ENCODE results near the gene EEF2.

EEF2 gene

DNA sequence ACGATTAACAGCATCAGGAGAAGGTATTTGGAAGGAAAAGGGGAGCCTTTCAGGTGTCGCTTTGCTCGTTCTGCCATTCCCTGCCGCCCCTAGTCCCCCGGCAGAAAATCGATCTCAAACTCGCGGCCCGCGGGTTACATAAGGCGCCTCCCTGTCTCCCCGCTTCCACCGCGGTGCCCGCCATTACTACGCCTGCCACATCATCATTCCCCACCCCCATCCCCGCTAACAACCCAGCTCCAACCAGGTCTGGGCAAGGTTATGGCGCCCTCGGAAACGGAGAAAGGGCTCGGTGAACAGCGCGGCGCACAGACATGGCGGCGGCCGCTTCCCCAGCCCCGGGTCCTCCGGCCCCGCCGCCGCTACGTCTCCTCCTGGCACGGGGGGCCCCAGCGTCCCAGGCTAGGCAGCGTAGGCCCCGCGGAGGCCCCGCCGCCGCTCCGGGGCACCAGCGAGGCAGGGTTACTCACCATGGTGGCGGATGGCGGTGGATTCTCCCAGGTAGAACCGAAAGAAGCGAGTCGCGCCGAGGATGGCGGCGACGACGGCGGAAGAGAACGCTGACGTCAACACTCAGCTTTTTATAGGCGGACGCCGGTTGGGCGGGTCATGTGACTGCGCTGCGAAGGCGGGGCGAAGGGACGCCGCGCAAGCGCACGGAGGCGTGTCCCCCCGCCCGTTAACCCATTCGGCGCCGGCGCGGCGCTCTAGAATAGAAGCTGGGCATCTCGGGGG, at the start of gene EEF2:
EEF2 (minus strand) TSS at position 556 of the 735 bp plus-strand sequence; CDS start at position 473, 83 bp downstream.
- peak; percentile 86 for DNase-seq

DNA sequence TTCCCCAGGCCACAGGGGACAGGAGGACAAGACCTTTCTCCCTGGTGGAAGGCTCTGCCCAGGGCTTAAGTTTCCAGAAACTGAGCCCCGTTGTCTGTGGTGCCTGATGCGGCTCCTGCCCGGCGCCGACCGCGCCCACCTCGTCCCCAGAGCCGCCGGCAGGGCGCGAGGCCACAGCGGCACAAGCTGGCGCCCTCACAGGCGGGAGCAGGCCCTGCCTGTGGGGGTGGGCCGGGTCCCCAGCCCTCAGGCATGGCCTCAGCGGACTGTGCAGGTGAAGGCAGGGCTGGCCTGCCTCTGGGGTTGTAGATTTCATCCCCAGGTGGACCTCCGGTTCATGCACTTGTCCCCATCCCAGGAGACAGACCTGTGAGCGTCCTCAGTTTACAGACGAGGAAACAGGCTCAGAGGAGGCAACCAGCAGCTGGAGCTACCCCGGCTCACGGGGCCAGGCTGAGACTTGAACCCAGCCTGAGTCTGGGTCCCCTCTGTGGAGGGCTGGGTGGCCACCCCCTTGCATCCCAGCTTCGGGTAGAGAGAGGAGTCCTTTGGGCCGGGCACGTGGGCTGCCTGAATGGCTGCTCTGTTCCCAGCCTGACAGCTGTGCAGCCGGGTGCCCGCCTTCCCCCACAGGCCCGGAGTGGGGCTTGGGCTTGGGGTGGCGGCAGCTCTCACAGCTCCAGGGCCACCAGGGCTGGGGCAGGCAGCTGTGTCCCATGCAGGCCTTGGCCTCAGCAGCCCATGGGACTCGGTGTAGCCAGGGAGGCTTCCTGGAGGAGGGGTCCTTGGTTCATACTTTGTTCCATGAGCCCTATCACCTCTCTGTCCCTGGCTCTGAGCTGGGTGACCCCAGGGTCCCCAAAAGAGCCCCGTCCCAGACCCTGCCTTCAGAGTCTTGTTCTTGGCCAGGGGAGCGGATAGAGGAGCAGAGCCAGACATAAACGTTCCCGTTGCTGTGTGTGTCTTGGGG, 49.1 kb upstream of the EEF2 start:
- no peak for DNase-seq

- DNase-seq, result no peak
These were observed 48.0 kb upstream of the EEF2 start for GRCh38 chr19:4033028-4033956.

DNA sequence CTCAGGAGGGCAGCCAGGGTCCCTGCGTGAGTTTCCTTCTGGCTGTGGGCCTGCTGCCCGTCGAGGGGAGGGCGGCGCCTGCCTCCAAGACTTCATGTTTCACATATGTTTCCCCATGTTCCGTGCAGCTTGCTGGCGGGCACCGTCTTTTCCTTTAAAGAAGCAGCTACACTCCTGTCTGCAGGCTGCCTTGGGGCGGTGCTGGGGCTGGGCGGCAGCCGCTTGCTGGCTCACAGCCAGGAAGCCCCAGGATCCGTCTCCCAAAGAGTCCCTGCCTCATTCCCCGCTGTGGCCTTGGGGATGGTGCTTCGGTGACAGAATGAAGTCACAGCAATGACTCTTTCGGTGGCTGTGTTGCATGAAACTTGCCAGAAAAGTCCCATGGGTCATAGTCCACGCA, 47.2 kb upstream of the EEF2 start:
- no peak for DNase-seq

DNA sequence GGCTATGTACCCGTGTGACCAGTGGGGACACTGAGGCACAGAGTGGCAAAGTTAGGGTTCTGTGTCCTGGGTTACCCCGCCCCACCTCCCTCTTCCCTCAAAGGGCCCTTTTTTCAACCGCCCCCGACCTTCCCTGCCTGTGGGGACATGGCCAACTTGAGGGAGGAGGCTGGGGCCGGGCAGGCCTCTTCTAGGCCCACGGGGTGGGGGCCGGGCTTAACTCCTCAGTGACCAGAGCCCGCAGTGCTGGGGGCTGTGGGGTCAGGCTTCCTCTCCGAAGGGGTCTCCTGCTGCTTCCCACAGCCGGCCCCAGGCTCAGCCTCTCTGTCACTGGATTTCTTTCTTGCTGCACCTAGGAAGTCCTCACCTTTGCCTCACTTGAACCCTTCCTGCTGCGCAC, 46.2 kb upstream of the EEF2 start:
- no peak for DNase-seq

DNA sequence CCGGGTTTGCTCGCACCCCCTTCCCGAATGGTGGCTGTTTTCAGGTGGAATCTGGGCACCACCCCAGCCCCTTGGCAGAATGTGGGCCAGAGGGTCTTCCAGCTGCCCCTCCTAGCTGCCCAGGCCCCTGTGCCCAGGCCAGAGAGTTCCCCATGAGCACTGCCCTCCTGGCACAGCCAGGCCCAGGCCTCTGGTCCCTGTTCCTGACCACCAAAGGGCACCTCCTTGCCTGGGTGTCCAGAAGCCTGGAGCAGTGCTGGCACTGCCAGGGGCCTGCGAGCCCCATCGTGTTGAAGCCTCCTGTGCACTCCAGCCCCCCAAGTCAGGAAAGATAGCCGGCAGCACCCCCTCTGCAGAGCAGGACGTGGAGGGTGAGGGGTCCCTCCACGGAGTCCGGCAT, 45.7 kb upstream of the EEF2 start:
- no peak for DNase-seq

DNA sequence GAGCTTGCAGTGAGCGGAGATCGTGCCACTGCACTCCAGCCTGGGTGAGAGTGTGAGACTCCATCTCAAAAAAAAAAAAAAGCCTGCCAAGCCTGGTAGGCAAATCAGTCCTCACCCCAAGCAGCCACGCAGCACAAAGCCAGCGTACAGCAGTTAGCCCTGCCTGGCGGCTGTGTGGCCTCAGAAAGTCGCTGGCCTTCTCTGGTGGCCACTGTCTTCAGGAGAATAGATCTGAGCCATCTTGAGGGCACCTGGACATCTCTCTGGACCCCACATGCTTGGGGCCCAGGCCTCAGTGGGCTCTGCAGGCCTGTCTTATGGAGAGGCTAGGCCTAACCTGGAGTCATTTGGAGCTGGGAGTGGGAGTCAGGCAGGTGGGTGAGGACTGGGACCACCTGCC, 45.3 kb upstream of the EEF2 start:
- DNase-seq, result no peak

DNA sequence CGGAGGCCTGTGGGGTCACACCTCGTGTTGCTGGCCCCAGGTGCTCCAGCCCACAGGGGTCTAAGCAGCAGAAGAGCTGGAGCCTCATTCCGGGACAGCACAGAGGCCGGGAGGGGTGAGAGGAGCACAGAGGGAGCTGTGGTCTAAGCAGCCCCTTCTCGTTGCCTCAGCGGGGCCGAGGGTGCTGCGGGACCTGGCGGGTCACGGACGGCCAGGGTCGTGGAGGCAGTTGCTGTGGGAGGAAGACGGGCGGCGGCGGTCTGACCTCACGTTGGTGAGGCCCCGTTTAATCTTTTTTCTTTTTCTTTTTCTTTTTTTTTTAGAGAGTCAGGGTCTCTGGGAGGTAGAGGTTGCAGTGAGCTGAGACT, 44.0 kb upstream of the EEF2 start:
- no peak for DNase-seq

GRCh38 chr19:4028334-4029246, 43.3 kb upstream of the EEF2 start:
- DNase-seq, result no peak

DNA sequence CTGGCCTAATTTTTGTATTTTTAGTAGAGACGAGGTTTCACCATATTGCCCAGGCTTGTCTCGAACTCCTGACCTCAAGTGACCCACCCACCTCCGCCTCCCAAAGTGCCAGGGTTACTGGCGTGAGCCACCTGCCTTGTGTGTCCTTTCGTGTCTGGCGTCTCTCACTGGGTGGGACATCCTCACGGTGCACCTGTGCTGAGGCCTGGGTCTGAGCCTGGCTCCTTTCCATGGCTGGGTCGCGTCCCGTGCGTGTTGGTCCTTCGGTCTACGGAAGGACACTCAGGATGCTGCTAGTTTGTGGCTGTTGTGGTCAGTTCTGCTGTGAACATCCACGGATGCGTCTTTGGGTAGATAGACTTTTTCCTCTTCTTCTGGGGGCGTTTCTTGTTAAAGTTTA, 41.9 kb upstream of the EEF2 start:
- DNase-seq, result no peak

- no peak for DNase-seq
These were observed 40.1 kb upstream of the EEF2 start for GRCh38 chr19:4025317-4025716.

DNA sequence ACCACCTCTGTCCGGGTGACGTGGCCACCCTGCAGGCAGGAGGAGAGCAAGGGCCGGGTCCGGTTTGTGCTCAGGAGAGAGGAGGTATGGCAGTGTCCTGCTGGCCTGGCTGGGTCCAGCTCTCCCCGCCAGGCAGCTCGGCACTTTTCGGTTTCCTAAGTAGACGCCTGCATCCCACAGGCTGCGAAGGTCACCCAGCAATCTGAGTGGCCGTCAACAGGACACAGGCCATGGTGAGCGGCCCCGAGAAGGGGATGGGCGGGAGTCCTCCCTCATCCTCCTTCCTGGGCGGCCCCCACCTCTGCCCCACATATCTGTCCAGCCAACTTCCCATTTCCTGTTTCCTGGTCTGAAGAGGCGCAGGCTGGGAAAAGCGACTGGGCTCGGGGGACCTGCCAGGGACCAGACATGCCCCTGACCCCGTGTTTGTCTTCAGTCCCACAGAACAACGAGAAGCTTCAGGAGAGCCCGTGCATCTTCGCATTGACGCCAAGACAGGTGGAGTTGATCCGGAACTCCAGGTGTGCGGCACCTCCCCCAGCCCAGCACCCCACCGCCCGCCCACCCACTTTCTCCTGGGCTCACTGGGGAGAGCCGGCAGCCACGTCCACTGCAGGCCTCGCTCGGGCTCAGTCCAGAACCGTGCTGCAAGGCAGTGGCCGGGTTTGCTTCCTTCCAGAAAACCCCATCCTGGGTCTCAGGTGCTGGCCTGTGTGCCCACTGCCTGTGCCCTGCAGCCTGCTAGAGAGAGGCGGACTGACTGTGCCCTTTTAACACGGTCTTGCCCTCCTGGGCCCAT, 38.5 kb upstream of the EEF2 start:
- no peak for DNase-seq

DNA sequence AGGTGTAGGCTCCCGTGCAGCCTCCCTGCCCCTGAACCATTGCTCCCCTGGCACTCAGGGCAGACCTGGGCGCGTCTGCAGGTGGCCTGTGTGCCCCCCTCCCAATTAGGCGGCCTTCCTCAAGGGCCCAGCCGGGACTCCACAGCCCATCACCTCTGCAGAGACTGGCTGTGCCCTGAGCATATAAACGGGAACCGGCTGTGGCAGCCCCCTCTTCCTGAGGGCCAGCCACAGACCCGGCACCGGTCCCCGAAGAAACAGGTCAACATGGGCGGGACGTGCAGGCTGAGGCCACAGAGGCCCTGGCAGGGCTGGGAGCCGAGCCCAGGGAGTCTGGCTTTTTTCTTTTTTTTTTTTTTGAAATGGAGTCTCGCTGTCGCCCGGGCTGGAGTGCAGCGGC, 34.3 kb upstream of the EEF2 start:
- DNase-seq, result no peak

DNA sequence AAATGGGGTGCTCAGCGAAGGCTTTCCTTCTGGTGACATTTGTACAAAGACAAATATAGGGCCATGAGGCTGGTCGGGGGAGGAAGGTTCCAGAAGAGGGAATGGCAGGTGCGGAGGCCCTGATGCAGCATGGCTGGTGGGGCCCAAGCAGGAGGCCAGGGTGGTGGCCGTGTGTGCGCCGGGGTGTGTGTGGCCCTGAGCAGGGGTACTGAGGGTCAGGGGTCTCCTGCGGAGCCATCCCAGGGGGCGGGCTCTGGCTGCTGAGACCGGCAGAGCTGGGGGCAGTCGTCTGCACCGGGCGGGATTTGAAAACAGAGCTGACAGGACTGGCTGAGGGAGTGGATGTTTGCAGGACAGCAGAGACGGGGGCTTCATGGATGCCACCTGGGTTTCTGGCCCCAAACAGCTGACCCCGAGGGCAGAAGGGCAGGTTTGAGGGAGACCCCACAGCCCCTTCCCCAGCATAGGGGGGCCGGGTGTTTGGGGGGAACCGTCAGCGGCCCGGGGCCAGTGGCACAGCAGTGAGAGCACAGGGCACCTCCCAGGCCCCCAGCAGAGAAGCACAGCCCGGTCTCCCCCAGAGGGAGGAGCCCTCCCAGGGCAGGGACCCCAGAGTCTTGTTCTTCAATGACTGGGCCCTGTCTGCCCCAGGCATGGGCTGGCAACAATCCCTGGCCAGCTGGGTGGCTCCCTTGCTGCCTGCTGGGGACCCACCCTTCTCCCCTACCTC, 33.7 kb upstream of the EEF2 start:
- DNase-seq, result no peak

- no peak for DNase-seq
These were observed 32.9 kb upstream of the EEF2 start for GRCh38 chr19:4018140-4018613.

- DNase-seq, result no peak
These were observed 31.8 kb upstream of the EEF2 start for GRCh38 chr19:4016903-4017638.

DNA sequence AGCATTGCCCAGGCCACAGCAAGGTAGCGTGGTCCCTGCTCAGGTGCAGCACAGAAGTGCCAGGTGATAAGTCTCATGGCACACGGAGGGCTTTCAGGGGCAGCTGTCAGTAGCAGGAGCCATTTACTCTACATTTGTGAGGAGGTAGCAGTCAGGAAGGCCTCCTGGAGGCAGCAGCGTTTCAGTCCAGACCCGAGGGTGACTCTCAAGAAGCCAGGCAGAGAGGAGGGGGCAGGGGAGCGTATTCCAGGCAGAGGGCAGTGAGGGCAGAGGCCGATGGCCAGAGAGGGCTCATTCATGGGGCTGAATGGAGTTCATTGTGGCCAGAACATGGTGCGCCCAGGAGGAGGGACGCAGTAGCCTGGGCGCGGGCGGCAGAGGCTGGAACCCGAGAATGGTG, 31.2 kb upstream of the EEF2 start:
- no peak for DNase-seq

- no peak for DNase-seq
These were observed 30.6 kb upstream of the EEF2 start for GRCh38 chr19:4015705-4016402.
